ENCODE measurements around the gene IL1RAP.
"Not testable (repeated sequence)": the region's sequence is repeated elsewhere in the genome, so short reads cannot be mapped to it uniquely, and the experiment has no call there.

Gene IL1RAP

DNA sequence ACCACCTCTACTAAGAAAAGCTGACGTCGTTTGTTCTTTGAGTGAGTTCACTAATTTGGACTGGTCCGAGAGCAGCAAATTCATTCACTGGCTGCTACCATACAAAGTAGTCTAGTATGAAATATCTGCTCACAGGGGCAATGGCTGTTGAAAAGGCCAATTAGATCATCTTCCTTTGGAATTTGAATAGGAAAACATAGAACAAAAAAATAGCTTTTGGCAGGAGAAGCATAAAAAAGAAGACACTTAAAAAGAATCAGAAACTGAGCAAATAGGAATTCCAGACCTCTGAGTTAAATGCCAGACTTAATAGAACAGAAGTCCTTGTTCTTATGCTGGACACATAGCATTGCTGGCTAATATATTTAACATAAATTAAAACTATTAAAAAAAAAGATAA, 159.3 kb downstream of the IL1RAP start:
- DNase-seq (ENCODE audit: low spot score): peak; percentile 46

DNA sequence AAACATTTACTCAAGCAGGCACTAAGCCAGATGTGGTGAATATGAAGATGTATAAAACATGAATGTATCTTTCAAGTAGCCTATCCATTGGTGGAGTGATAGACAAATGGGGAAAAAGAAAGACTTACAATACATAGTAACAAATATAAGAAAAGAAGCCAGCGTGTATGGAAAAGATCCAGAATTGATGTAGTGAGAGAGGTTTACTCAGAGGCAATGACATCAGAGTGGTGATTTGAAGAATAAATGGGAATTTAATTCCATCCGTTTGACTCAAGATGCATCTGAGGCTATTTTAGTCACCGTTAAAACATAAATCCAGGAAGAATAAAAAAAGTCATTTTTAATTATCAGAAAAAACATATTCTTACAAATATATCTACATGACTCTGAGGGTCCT, 162.6 kb downstream of the IL1RAP start:
- DNase-seq (ENCODE audit: low spot score): no peak

DNA sequence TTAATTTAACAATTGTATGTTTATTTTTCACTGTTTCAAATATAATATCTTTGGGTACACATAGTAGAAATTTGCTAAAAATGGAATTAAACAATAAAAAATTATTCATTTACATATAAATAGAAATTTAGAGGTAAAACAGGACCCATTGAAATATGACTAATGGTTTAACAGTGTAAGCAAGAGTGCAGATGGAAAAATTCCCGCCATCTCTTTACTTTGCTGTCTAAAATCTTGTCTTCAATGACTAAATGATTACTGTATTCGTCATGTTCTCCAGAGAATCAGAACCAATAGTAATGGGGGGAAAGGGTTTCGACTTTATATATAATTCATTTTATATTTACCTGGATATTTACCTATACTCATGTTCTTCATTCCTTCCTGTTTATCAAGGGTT, 163.1 kb downstream of the IL1RAP start:
- no peak for DNase-seq (ENCODE audit: low spot score)

DNA sequence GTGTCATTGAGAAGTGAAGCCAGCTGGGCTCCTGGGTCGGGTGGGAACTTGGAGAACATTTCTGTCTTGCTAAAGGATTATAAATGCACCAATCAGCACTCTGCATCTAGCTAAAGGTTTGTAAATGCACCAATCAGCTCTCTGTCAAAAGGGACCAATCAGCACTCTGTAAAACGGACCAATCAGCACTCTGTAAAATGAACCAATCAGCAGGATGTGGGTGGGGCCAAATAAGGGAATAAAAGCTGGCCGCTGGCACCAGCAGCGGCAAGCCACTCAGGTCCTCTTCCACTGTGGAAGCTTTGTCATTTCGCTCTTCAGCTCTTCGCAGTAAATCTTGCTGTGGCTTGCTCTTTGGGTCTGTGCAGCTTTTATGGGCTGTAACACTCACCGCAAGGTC, 164.0 kb downstream of the IL1RAP start:
- not testable (repeated sequence) for DNase-seq (ENCODE audit: low spot score)

DNA sequence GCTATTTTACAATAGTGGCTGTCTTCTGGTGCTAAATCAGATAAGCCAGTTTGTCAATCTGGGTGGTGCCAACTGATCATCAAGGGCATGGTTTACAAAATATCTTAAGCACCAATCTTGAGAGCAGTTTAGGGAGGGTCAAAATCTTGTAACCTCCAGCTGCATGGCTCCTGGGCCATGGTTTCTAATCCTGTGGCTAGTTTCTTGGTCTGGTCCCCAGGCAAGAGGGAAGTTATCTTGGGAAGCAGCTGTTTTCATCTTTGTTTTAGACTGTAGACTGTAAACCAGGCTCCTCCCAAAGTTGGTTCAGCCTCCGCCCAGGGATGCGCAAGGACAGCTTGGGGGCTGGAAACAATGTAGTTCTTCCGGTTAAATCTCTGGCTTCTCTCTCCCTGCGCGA, 166.8 kb downstream of the IL1RAP start:
- DNase-seq (ENCODE audit: low spot score): no peak

DNA sequence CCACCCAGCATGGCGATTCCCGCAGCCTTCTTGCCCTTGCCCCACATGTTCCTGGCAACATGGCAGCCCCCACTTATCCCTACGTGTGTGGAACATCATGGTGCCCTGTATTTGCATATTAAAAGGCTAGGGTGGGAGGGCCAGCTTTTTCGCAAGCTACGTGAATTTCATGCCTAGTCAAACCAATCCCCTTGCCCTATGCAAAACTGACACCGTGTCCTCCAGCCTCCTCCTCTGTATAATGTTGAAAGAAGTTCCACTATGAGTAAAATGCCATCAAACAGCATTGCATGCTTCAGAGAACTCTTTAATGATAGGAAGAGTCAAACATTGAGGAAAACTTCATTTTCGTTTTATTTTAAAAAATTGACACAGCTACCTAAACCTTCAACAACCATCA, 170.9 kb downstream of the IL1RAP start:
- no peak for DNase-seq (ENCODE audit: low spot score)

DNA sequence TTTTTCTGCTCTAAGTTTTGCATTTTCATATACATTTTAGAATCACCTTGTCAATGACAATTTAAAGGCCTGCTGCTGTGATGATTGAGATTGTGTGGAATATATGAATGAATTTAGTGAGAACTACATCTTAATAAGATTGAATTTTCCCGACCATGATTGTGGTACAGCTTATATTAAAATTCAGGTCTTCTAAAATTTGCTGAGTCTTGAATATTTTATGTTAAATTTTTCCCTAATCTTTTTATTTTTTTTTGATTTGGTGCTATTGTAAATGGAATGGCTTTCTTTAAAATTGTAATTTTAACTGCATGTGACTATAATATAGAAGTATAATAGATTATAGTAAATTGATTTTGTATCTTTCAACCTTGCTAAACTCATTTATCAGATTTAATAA, 172.1 kb downstream of the IL1RAP start:
- DNase-seq (ENCODE audit: low spot score): no peak

DNA sequence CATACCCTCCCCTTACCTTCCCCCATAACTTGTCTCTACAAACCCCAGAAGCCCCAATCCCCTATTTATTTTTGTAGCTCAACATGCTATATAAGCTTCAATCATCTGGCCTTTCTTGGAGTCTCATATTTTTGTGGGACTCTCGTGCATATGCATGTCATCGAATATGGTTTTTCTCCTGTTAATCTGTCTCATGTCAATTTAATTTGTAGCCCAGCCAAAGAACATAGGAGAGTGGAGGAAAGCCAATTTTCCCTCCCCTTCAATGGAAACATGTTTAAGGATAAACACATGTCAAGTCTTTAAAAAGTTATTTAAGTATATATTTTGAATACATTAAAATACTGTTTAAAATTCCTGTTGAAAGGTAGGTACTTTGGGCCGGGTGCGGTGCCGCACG, 176.4 kb downstream of the IL1RAP start:
- no peak for DNase-seq (ENCODE audit: low spot score)

DNA sequence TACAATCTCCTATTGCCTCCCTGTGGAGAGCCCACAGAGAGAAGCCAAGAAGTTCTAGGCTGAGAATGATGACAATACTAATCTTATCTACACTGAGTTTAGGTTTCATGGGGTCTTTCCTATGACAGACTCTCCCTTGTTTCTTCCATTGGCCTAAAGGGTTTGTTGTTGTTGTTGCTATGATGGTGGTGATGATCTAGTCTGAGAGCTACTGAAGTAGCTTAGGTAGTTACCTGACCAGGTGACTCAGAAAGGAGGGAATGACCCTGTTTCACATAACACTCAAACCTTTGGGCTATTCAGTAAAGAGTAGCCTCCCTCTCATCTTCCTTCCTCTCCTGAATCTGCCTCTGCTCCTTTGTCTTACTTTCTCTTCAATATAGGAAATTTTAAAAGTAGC, 178.4 kb downstream of the IL1RAP start:
- DNase-seq (ENCODE audit: low spot score): no peak

DNA sequence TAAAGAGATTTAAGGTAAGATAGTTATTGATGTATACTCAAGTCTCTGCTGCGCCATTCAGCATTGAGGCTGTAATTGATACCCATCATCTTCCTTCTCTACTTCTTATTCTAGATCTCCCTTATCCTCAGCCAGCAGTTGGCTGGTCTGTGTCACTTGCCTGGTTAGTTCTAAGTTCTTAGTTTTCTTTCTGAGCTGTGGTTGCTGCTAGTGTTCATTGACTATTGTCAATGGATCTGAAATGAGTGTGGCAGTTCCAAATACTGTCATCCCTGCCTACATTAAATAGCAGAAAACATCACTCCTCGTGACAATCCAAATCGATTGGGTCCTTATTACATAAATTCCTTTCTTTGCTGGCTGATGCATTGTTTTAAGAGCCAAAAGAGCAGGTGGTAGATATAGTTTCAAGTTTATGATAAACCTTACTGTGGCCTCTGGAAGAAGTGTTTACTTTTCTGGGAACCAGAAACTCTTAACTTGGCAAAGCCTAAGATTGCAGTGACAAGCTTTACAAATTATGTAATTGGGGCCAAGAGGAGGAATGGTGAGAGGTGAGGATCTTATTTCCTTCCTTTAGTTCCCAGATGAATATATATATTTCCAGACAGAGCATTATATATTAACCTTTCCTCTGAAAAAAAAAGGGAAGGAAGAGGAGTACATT, 180.6 kb downstream of the IL1RAP start:
- DNase-seq (ENCODE audit: low spot score): no peak

DNA sequence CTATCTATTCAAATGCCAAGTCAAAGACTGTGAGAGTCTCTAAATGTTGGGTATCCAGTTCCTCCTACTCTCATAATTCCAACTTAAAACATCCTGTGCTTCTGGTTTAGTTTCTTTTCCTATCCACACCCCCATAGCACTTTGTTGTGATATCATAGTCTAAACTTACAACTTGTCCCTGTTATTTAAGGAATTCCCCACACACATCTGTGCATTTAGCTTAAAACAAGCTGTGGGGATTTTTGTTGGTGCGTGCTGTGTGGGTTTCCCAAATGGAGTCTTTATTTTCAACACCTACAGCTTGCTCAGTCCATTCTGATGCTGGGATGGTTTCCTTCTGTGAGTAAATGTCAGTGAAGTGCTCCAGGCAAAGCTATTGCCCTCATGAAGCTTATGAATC, 181.3 kb downstream of the IL1RAP start:
- DNase-seq (ENCODE audit: low spot score): no peak

DNA sequence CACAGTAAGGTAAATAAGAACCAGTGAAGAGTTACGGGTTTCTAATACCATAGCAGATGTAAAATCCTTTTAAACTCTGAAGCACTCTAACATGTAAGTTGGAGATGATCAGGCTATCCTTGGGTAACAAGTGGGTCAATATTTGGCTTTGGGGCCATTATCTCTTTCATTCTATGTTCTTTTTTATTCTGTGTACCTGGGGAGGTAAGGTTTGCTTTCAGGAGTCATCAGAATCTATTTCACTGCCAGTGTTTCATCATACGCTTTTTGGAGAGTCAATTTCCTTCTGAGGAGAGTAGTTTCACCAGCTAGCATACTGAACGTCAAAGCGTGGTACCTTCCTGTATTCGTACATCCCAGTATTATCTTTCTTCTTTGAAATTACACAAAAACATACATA, 182.1 kb downstream of the IL1RAP start:
- no peak for DNase-seq (ENCODE audit: low spot score)

DNA sequence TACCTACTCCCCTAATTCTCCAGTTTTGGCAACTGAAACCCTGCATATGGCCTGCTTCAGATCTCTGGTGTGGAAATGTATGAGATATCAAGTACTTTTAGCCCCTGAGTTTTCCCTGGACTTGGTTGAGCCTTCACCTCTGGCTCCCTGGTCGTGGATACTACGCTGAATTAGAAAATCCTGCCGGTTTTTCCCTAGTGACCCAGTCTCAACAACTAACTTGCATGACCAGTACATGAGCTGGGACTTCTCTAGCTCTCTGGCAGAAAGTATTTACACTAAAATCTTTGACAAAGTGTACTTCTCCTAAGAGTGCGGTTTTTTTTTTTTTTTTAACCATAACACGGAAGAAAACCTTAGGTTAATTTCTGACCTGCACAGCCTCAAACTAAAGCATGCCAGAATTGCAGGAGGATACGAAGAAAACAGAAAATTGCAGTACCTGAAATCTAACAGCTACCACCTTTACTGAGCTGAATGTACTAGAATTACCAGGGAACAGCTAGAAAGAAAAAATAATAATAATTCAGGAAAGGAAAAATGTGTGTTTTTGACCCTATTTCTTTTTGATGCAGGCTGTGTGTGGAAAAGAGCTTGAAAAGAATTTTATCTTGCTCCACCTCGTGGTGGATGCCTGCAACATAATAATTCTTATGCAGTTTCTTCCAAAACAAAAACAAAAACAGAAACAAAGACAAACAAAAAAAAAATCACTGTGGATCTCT, 183.1 kb downstream of the IL1RAP start:
- peak; percentile 15 for DNase-seq (ENCODE audit: low spot score)

DNA sequence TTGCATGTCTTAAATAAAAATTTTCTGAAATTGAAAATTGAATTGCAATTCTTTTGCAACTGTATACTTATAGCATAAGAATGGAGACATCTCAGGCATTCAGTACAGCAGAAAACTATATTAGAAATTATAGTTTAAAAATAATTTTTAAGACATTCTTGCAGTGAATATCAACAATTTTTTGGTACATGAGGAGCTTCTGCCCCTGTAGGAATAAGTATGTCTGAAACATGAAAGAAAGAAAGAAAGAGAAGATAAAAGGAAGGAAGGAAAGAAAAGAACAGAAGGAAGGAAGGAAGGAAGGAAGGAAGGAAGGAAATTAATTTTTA, 183.6 kb downstream of the IL1RAP start:
- no peak for DNase-seq (ENCODE audit: low spot score)

DNA sequence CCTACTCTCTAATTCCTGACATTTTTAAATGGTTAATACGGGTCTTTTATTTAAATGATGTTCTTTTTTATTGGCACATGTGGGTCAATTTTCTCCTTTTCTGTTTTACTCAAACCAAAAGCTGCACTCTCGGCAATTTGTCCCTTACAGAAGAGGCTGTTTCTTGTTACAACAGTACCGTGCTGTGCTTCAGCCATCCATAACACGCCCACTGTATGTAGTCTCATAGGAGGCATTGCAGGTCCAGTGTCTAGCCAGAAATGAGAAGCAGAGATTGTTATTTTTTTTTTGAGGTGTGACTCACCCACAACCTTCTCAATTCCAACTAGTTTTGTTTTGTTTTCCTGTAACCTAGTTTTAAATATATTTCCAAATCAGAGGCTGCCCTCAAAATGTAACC, 184.0 kb downstream of the IL1RAP start:
- peak; percentile 51 for DNase-seq (ENCODE audit: low spot score)

DNA sequence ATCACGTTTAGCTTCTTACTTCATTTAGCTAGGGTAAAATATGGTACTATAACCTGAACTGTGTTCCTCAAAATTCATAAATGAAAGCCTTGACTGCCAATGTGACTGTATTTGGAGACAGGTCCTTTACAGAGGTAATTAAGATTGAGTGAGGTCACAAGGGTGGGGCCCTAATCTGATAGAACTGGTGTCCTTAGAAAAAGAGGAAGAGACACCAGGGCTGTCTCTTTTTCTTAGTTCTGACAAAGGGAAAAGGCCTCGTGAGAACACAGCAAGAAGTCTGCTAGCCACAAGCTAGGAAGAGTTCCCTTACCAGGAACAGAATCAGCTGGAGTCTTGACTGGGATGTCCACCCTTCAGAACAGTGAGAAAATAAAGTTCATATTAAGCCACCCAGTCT, 185.9 kb downstream of the IL1RAP start:
- DNase-seq (ENCODE audit: low spot score): no peak

DNA sequence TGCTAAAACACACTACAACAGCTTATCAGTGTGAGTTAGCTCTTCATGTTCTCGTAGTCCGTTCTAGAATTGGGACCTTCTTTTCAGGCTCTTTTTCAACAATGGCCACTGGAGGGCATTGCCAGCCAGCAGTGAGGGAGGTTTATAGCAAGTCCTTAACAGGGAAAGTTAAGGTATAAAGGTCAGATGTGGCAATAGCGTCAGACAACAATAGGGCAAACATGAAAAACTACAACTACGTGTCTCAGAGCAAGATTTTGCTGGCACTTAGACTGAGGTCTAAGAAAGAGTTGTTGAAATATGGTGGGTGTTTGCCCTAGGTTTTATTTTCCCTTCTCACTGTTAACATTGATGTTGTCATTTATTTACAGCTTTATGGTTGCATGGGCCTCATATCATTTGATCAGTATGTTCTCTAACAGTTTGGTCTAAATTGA, 187.2 kb downstream of the IL1RAP start:
- peak; percentile 17 for DNase-seq (ENCODE audit: low spot score)

DNA sequence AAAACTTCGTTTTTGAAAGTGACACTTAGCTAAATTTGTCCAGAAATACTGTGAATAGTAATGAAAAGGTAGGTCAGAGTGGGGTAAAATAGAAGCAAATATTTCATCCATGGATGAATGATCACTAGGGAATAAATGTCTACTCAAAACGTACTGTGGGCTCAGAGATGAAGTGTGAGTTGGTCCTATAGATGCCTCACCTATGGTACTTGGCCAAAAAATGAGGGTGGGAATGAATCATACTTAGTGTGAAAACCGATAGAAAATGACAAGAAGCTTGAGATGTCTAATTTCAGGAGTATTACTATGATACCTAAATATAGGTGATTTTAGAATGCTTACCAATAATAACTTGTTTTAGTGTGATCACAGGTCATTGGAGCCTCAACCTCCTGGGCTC, 192.7 kb downstream of the IL1RAP start:
- no peak for DNase-seq (ENCODE audit: low spot score)
